Medulla oblongata (tissue), 1 donor: ENCODE measurements around the gene COL5A2.

Experiments used
- DNase-seq: peaks from one replicate; pipeline ENCODE4 v3.0.0-alpha.2; 2015; ENCODE audit errors: extremely low spot score

The COL5A2 gene

DNA sequence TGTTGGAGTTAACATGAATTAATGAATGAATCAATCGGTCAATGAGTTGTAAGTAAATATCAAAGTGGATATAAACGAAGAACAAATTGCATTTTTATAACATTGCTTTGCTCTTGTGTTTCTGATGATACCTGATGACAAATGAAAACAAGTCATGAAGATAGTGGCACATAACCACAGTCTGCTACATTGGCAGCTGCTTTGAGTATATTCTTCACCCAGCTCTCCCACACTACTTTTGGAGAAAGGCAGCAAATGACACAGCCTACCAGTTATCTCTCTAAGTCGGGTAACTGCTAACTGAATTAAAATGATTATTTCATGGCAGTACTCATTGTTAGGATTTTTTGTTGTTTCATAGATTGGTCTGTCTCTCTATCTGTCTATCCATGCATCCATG is 76.8 kb downstream of the COL5A2 start:
- DNase-seq: no peak

DNA sequence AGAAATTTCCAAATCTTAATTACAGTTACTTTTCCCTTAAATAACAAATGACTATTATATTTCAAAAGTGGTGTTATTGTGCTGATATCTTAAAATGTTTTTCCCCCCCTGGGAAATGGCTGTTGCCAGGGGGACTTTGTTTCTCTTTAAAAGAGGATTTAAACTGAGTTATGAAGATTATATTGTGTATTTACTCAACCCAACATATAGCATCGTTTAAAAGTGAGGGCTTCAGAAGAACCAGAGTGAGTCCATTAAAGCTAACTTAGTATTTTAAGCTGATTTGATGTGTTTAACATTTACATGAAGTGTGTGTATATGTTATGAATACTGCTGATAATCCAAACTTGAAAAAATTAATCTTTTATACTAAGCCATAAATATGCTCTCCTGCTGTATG is 81.6 kb downstream of the COL5A2 start:
- DNase-seq: no peak

DNA sequence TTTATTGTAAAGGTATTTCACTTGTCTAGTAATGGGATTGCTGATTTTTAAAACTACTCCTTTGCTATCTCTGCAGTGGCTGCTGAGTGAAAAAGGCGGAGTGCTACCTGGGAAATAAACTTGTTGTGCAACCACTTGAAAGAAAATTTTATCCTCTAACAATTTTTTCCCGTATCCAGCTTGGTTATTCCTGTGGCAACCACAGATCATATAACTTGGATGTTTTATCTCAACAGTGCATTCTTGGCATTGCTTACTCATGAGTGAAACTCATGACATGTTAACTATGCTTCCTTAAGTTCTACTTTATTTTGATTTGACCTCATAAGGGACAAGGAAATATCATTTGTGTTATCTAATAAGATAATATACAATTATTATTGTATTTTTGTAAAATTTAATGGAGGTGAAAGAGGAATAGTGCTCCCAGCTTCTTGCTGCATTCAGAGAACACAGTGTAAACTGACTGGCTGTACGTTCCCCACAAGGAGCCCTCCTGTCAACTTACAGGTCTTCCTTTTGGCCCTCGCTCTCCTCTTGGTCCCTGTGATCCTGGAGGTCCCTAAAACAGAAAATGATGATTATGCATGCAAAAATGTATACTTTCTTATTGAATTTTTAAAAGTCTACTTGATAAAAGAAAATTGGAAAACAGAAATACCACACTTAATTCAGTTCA is 82.7 kb downstream of the COL5A2 start:
- DNase-seq: no peak

DNA sequence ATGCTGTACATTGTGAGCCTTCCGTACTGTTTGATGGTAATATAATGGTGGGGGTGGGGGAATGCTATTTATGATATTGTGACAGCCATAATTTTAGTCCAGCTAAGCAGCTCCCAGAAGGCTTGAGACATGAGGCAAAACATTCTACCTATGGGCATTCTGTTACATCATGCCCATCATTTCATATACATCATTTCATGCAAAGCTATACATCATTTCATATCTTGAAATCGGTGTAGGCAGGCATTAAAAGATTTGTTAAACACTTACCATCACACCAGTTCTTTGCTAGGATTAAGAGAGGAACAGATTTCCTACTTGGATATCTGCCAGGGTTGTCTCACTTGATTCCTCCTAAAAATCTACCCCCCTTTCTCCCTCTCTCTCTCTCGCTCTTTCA is 84.5 kb downstream of the COL5A2 start:
- no peak for DNase-seq

DNA sequence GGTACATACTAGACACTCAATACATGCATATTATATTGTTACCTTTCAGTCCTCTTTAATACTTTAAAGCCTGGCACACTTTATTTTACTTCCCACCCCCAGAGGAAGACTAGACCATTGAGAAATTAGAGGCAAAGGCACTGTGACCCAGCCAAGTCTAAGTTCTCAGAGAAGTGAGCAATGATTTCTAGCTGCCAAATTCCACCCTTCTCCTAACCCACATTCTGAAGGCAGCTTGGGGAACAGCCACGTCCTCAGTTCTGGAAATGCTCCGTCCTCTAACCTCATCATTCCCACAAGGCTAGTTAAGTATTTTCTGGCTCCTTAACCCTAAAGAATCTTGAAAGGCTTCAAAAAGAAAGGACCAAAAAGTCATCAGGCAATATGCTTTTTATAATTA is 86.6 kb downstream of the COL5A2 start:
- no peak for DNase-seq

DNA sequence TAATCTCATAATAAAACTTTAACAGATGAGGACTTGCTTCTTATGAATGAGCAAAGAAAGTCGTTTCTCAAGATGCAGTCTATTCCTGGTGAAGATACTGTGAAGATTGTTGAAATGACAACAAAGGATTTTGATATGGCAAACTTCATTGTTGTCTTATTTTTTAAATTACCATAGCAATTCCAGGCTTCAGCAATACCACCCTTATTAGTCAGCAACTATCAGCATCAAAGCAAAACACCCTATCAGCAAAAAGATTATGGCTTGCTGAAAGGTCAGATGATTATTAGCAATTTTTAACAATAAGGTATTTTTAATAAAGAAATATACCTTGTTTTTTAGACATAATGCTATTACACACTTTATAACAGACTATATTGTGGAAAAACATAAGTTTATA is 88.3 kb downstream of the COL5A2 start:
- no peak for DNase-seq

DNA sequence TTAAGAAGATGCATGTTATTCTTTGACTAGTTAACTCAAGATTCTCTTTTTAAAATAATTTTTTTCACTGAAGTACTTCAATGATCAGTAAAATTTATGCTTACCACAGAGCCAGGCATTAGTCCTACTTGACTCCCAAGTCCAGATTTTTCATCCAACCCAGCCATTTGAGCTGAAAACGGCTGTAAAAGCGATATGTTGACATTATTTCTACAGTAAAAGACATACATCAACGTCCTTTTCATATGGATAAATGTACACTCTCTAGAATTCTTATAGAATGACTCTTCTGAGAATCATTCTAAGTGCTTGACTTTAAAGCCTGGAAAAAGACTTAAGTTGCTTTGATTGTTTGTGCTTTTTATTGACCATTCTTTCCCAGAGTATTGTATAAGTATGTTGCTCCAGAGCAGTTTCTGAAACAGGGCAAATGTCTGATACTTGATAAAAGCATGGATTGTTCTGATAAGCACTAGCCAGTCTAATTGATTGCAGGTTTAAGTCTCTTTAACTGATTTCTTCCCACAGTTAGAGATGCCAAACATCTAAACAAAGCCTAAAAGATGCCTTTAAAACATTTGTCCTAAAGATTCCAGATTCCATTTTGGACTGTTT is 90.9 kb downstream of the COL5A2 start:
- DNase-seq: no peak

DNA sequence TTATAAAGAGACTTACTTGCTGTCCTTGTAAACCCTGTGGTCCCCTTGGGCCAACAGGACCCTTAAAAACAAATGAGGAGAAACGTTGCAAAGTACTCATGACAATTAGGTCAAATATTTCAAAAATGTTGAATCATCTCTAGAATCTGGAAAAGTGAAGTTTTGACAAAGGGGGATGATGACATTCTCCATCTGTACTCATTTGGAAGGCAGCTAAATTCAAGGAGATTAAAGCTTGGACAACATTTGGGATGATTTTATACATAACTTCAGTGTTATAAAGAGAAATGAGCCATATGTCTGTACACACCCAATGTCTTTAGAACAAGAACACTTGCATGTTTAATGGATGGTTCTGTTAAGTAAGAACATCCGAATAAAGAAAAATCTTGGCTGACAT is 92.9 kb downstream of the COL5A2 start:
- DNase-seq: no peak

DNA sequence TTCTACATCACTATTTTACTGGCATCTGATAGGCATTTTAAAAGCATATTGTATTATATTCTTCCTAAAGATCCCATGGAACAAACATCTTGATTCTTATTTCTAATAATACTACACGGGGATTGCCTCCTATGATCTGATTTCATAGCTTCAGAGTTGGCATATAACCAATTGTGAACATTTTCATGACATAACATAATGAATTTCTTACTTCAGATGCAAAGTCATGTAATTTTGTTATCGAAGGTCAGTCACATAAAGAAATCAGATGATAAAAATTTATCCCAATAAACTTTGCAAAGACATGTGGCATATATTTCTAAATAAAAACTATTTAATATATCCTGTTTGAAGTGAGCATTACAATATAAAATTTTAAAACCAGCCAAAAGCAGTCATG is 93.3 kb downstream of the COL5A2 start:
- no peak for DNase-seq

DNA sequence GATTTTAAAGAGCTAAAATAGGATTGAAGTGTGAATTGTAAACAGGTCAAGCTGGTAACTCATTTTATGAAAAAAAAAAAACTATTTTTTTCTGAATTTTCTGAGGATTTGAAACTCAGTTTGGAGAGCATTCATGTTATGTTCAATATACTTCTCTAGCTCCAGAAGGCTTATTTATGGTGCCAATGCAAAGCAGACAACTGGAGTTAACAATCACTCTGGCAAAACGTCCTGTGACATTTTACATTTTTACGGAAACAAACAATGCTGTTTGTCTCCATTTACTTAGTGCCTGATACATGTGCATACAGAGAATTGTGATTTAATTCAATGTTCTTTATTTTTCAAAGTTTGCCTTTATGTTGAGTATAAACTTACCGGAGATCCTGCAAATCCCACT is 96.0 kb downstream of the COL5A2 start:
- DNase-seq: no peak

DNA sequence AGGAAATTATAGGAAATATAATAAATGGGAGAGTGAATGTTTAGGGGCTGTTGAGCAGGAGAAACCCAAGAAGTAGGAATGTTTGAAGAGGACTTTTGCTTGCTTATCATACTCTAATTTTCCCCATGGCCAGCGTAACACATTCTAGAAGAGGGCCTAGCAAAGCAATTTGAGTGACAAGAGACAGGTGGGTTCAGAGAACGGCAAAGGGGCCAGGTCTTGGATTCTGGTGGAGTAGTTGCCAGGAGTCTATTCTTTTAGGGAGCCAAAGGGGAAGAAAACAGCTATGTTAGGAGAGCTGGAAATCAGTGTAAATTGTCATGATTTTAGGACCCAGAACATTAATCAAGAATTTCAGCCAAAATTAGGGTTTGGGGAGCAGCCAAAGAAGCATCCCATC is 96.5 kb downstream of the COL5A2 start:
- no peak for DNase-seq

DNA sequence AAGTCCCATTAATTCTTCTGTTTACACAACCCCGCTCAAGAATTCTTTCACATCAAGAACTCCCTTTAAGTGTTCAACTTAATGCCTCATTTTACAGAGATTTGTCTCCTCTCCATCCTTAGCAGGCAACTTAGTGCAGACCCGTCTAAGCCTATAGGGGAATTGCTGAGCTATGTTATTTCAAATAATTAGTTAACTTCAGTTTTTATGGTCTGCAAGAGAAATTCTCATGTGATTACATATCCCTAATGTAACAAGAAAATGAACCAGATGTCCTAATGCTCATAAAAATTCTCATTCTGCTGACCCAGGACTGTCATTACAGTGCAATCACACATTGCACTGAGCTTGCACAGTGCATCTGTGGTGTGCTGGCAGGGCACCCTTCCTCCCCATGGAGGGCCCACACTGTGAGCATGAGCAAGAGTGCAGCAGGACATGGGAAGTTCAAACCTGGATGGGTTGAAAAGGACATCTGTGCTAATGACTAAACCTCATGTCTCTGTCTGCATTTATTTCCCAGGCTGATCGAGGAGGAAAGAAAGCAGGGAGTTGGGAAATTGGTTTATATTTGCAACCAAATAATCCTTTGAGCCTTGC is 97.1 kb downstream of the COL5A2 start:
- DNase-seq: no peak

DNA sequence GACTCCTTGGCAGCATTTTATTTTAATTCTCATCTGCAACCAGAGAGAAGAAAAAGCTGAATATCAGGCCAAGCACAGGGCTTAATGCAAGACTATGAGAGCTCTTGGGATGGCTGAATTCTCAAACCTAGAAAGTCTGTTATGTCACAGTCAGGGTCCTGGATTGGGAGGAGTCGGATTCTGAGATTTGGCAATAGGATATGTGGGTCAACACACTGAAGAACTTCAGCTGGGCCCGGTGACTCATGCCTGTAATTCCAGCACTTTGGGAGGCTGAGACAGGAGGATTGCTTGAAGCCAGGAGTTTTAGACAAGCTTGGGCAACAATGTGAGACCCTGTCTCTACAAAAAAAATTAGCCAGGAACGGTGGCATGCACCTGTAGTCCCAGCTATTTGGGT is 103.0 kb downstream of the COL5A2 start:
- DNase-seq: no peak

DNA sequence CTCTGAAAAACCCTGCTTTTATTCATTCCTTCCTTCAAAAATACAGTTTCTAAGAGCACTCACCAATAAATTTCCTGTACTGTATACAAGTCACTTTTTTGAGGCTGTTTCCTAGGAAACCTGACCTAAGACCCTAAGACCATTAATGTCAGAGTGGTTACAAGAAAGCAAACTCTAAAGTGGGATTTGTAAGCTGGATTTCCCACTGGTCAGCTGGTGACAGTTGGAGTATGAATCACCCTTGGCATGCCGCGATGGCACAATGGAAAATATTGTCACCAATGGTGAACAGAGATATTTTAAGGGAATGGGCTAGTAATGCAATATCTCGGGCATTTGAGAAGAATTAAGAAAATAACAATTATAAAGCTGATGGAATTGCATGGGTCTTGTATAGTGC is 103.4 kb downstream of the COL5A2 start:
- no peak for DNase-seq

DNA sequence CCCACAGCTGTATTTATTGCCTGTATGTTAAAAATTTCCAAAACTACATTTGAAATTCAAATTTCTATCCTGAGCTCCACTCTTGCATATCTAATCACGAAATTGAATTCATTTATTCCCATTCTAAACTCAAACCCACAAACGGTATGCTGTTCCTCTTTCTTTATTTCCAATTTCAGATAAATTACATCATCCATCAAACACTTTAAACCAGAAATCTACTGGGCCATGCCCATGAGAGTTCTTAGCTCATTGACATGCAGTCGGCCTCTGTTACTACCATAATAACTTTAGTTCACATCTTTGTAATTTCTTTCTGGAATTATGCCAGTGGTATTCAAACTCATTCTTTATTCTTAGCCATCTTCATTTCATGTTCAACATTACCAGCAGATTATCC is 105.1 kb downstream of the COL5A2 start:
- DNase-seq: no peak

DNA sequence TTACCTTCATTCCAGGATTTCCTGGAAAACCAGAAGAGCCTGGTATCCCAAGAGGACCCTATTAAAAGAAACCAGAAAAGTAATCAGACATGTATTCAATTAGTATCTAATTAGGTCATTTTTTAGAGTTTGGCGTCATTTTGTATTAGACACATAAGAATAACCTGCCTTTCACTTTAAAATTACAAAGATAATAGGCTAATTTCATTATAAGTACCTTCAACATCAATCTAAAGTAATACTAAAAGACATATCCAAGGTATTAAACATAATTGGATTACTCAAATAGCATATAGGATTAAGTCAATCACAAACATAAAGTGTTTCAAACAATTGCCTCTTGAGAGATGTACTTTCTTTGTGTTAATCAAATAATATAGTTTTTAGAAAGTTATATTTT is 107.5 kb downstream of the COL5A2 start:
- DNase-seq: no peak

DNA sequence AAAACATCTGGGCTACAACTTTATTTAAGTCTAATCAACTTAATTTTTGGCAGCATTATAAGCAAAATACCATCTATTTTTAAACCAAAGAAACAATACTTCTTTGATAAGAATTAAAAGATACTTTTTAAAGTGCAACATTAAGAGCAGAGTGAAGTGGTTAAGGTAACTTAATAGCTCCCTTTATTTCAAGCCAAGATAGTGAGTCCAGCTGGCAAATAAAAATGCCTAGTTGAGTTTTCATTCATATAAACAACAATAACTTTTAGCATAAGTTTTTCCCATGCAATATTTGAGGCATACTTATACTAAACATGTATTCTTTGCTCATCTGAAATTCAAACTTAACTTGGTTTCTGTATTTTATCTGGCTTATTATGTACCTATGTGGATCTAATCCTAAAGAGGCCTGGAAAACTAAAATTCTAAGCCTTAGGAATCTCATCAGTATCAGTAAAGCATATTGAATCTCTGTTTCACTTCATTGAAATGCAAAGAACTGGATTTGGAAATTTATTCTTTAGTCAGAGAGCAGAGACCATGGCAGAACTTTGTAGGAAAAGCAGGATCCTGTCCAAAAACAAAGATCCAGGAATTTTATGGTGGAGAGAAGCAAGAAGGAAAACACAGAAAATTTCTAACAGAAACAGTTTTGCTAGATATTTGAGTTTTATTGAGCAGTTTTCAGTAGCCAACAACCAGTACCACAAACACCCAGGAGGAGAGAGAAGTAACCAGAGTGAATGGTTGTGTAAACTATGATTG is 109.5 kb downstream of the COL5A2 start:
- no peak for DNase-seq

DNA sequence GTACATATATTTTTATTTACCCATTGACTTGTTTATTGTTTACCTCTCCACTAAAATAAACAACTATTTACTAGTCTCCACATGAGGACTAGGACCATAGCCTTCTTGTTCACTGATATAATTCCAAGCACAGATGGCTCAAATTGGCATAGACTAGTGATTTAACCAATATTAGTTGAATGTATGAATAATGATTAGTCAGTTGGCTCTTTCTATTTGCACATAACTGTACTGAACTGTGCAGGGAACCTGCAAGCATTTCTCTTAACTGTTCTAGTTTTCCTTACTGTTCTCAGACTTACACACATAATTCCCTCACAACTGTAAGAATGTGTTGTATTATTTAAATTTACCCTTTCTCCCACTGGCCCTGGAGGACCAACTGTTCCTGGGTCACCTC is 113.5 kb downstream of the COL5A2 start:
- no peak for DNase-seq

DNA sequence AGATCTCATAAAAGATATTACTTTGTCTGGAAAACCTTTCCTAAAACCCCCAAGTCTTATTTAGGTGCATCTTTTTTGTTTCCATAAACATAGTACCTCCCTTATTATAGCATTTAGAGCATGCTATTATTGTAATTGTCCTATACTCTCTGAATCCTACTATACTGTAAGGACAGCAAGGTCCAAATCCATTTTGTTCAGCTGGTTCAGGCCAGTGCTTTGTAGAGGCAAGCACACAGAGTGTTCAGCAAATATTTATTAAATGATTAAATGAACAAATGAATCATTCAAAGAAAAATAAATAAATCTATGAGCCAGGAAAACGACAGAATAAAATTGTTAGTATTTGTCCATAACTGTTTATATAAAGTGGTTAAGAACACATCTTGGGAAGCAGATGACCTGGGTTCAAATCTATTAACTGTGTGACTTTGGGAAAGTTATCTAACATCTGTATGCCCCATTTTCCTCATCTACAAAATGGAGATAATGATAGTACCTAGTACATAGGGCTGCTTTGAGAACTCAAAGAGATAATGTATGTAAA is 119.4 kb downstream of the COL5A2 start:
- no peak for DNase-seq

DNA sequence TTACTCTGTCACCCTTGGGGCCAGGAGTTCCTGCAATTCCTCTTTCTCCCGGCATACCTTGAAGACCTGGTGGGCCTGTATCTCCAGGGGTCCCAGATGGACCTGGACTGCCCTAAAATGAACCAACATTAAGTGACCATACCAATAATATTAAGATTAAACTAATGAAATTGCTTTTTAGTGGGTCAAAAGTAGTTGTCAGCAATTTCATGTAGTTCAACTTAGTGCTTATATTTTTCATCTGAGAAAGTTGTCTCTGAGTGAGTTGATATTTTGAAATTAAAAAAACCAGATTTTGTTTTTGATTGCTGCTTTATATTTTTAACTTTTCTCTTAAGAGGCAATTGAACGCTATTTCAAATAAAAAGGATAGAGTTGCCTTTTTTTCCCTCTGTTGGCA is 122.2 kb downstream of the COL5A2 start:
- no peak for DNase-seq

DNA sequence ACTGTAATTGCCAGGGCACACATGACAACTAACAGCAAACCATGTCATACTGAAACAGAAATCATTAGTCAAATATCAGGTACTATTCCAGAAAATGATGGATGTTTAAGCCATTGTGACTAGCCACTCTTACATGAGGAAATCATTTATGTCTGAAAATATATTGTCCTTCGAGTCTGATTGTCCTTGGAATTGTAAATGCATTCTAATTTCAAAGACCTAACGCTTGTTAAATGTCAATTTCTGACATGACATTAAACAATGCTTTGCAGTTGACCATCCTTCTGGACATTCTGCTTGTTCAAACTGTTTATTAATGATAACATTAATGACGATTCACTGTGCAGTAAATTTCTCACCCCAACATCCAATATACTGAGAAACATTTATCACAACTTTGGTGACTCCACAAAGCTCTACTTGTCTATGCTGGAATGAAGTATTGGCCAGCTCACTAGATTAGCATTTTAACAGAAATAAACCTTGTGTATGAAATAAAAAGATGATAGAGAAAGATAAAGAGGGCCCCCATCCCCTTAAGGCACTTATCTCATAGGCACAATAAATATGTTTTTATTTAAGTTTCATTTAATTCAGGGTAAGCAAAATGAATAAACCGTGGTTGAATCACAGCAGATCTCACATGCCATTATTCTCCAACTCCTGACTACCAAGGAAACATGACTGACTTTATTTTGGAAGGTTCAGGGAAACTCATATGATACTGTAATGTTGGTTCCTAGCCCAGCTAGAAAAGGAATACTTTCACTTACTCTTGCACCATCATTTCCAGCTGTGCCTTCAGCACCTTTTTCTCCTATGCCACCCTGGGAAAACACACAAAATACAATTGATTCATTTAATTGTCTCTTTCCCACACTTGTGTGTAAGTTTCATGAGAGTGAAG is 123.1 kb downstream of the COL5A2 start:
- no peak for DNase-seq
